ENCODE data around the gene C1orf52.

DNA sequence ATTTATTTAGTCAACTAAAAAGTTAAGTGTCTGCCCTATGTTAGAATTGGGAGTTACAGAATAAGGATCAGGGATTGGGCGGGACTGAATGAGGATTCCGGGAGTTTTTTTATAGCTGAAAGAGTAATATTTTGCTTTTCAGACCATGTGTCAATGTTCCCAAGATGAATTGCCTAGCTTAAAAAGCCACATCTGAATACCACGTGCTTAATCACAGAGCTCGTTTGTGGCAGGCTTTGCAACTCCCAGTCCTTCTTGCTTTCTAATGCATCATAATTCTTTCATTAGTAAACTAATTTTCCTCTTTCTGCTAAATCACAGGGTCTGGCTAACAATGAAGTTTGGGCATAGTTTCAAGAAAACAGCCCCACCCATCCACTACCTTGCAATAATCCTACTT is 21.2 kb upstream of the C1orf52 start:
- TF ChIP-seq, protein P1, sequence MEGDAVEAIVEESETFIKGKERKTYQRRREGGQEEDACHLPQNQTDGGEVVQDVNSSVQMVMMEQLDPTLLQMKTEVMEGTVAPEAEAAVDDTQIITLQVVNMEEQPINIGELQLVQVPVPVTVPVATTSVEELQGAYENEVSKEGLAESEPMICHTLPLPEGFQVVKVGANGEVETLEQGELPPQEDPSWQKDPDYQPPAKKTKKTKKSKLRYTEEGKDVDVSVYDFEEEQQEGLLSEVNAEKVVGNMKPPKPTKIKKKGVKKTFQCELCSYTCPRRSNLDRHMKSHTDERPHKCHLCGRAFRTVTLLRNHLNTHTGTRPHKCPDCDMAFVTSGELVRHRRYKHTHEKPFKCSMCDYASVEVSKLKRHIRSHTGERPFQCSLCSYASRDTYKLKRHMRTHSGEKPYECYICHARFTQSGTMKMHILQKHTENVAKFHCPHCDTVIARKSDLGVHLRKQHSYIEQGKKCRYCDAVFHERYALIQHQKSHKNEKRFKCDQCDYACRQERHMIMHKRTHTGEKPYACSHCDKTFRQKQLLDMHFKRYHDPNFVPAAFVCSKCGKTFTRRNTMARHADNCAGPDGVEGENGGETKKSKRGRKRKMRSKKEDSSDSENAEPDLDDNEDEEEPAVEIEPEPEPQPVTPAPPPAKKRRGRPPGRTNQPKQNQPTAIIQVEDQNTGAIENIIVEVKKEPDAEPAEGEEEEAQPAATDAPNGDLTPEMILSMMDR (IDR thresholded peaks at IDR 0.05): no peak
- TF ChIP-seq POLR2AphosphoS5 (IDR thresholded peaks at IDR 0.05) (no peak), POLR2A (IDR thresholded peaks at IDR 0.05) (no peak), EP300 (IDR thresholded peaks at IDR 0.05) (no peak)

Measured in upper lobe of left lung (tissue), 4 donors.